KBM-7 (cell line): ENCODE results near the gene PI3.

Source experiments
- DNase-seq: peaks from one replicate; pipeline ENCODE4 v3.0.0-alpha.2; 2015
- in situ Hi-C: fragments of 300-500 bp; cut with MboI; formaldehyde crosslinking; loops from 2 replicates; pipeline ENCODE4 v1.14.3; 2020; ENCODE audit warnings: low sequenced_read_pairs, low pct_unique_long_range_greater_than_20kb, mixed read lengths

The PI3 gene

GRCh38 chr20:45179166-45179565 is 4.5 kb downstream of the PI3 start:
- DNase-seq = no peak
- in situ Hi-C loops = no loop called here

GRCh38 chr20:45181639-45182038 is 6.9 kb downstream of the PI3 start:
- no peak for DNase-seq
- in situ Hi-C loops = no loop called here

- DNase-seq = no peak
- in situ Hi-C loops = no loop called here
Observed at GRCh38 chr20:45183084-45183483, 8.4 kb downstream of the PI3 start.

GRCh38 chr20:45187693-45188092 is 13.0 kb downstream of the PI3 start:
- no peak for DNase-seq
- in situ Hi-C loops = no loop called here

- no peak for DNase-seq
- in situ Hi-C loops = no loop called here
Observed at GRCh38 chr20:45189067-45189609, 14.4 kb downstream of the PI3 start.

GRCh38 chr20:45189861-45190260 is 15.2 kb downstream of the PI3 start:
- no peak for DNase-seq
- in situ Hi-C loops = no loop called here

GRCh38 chr20:45191926-45192325 is 17.2 kb downstream of the PI3 start:
- in situ Hi-C loops = no loop called here
- DNase-seq = no peak

- in situ Hi-C loops = no loop called here
Observed at GRCh38 chr20:45193331-45193730, 18.6 kb downstream of the PI3 start.

GRCh38 chr20:45206725-45207124 is 32.0 kb downstream of the PI3 start, which contains the start of gene SEMG1:
TSS of gene SEMG1 (plus strand) at chr20:45207033. CDS start at chr20:45207054, 21 bp downstream.
- in situ Hi-C loops = no loop called here
- DNase-seq = no peak

More at GRCh38 chr20:45193331-45193730, 18.6 kb downstream of the PI3 start:
- no peak for DNase-seq

- in situ Hi-C loops = no loop called here
Observed at GRCh38 chr20:45209924-45210323, 35.2 kb downstream of the PI3 start.

GRCh38 chr20:45211569-45212474 is 37.1 kb downstream of the PI3 start:
- no peak for DNase-seq
- in situ Hi-C loops = no loop called here

More at GRCh38 chr20:45209924-45210323, 35.2 kb downstream of the PI3 start:
- DNase-seq = no peak

GRCh38 chr20:45212836-45213235 is 38.1 kb downstream of the PI3 start:
- in situ Hi-C loops = no loop called here
- DNase-seq = no peak

- in situ Hi-C loops = no loop called here
Observed at GRCh38 chr20:45218124-45218523, 43.4 kb downstream of the PI3 start.

GRCh38 chr20:45218636-45219035 is 43.9 kb downstream of the PI3 start:
- in situ Hi-C loops = no loop called here
- no peak for DNase-seq

More at GRCh38 chr20:45218124-45218523, 43.4 kb downstream of the PI3 start:
- DNase-seq = no peak

GRCh38 chr20:45221076-45221475 is 46.4 kb downstream of the PI3 start, which contains the start of gene SEMG2:
TSS of gene SEMG2 (plus strand) at chr20:45221373. CDS start at chr20:45221390, 17 bp downstream.
- in situ Hi-C loops = no loop called here
- DNase-seq = no peak

- DNase-seq = no peak
- in situ Hi-C loops = no loop called here
Observed at GRCh38 chr20:45223136-45223535, 48.4 kb downstream of the PI3 start.
